Activated naive CD4-positive, alpha-beta T cell (primary cell): Measurements from ENCODE around the gene WDR91.

Experiments
- DNase-seq, 4 experiments: peaks; one replicate each; lab custom pipeline; 2025; lab: John Stamatoyannopoulos, UW

The WDR91 gene

DNA sequence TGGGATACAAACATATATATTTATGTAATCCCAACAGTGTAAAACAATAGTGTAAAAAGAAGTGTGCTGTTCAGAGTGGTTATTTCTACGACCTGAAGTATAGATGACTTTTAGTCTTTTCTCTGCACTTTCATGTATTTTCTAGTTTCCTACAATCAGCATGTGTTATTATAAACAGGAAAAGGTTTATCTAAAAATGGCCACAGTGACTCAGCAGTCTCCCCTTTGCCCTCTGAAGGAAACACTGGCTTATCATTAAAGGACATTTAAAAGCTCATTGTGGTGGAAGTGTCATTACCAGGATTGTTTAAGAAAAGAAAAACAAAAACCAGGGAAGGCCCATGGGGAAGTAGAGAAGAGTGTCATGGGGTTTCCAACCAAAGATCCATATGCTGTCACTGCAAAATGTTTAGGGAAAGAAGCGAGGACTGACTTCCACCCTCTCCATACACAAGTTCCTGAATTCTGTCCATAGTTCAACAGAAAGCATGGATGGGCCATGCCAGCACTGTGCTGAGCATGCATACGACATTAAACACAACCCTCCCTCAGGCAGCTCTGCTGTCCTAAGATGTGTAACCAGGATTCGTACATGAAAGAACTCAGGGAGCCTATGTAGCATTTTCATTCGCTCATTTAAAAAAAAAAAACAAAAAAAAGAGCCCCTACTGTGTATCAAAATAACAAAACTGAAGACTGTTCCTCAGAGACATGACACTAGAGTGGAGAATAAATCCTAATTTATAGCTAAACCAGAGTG is 51.0 kb downstream of the WDR91 start:
- no peak for DNase-seq

DNA sequence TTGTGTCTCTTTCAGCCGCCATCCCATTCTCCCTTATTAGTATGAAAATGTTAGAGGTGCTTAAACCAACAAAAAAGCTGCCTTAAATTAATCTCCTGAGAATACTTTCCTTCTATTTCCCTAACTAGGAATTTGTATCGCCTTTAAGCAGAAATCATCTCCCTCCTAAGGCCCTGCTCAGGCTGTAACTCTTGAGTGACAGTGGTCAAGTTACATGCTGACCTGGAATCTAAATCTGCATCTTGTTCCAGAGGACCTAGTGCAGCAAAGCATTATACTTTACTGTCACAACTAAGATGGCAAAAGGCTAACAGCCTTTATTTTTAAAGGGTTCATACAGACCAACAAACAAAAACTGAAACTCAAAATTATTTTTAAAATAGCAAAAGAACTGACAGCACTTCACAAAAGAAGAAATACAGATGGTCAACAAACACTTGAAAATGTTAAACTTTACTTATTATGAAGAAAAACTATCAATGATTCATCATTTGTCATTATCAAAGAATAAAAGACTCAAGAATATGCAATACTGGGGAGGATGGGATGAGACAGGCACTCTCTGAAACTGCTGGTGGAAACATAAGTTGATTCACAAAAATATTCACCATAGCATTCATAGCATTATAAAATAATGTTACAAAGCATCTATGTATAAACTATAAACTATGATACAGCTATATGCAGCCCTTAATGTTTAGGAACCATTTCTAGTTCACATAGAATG is 51.8 kb downstream of the WDR91 start:
- no peak for DNase-seq

DNA sequence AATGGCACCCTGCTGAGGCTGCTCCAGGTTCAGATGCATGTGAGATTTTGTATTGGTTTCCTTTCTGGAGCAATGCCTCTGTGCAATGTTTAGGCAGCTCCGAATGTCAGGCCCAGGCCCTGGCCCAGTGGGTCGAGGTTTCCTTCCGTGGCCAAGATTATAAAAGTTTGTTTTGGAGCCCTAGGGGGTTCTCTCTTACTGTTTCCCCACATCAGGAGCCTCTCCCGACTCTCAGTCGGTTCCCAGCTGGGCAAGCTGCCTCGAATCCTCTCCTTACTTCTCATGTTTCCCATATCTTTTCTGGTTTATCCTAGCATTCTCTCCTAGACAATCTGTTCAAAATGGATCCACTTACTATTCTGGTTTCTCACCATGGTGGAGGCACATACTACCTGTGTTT is 52.5 kb downstream of the WDR91 start:
- no peak for DNase-seq

DNA sequence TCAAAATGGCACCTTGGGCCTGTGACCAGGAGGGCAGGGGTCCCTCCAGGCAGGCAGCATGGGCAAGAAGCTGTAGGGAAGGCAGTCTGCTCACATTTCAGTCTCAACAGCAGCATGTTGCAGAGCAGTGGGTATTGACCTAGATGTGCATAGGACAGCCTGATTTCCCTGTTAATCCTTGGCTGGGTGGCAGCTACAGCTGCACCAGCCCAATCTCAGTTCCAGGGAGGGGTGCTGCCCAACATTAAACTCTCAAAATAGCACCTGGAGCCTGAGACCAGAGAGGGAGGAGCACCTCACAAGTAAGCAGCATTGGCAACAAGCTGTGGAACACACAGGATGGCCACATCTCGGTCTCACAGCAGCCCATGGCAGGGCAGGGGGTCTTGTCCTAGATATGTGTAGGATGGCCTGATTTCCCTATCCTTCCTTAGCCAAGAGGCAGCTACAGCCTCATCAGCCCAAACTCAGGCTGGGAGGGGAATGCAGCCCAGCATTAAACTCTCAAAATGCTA is 53.1 kb downstream of the WDR91 start:
- no peak for DNase-seq

DNA sequence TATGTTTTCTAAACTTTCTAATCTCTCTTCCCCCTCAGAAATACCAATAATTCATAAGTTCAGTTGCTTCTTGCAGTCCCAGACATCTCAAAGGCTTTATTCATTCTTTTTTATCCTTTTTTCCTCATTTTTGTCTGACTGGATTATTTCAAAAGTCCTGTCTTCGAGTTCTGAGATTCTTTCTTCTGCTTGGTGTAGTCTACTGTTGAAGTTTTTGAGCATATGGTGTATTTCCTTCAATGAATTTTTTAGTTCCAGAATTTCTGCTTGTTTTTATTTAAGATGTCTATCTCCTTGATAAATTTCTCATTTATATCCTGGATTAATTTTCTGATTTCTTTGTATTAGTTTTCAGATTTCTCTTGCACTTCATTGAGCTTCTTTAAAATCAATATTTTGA is 55.0 kb downstream of the WDR91 start:
- no peak for DNase-seq

DNA sequence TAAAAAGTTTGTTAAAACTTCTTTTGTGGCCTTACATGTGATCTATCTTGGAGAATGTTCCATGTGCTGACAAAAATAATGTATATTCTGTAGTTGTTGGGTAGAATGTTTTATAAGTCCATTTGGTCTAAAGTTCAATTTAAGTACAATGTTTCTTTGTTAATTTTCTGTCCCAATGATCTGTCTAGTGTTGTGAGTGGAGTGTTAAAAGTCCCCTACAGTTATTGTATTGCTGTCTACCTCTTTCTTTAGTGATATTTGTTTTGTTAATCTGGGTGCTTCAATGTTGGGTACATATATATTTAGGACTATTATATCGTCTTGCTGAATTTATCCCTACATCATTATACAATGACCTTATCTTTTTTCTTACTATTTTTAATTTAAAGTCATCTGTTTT is 56.6 kb downstream of the WDR91 start:
- no peak for DNase-seq

DNA sequence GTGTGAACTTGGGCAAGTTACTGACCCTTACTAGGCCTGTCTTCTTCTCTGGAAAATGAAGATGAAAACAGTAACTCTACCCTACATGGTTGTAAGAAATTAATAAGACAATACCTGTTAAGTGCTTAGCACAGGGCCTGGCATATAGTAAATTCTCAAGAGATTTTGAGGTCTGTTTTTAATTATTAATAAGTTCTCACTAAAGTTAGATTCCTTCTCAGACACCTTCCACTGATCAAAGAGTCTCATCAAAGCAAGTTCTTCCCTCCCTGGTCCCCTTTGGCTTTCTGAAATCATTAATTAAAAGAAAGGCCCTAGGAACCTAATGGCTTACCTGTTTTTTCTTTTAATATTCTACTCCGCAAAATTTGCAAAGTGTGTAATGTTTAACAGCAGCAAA is 58.9 kb downstream of the WDR91 start:
- no peak for DNase-seq

DNA sequence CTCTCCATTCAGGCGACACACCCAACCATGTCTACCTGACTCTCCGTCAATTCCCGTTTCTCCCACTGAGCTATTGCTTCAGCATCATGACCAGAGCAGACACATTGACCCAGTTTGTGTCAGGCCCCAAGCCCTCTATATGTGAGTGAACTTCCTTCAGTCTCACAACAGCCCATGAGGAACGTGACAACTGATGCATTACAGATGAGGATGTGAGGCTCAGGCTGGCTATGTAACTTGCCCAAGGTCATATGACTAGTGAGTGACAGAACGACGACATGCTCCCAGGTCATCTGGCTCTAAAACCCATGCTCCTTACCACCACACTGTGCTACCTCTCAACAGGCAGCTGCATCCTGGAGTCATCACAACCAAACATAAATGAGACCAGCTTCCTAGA is 59.8 kb downstream of the WDR91 start:
- DNase-seq, result no peak

DNA sequence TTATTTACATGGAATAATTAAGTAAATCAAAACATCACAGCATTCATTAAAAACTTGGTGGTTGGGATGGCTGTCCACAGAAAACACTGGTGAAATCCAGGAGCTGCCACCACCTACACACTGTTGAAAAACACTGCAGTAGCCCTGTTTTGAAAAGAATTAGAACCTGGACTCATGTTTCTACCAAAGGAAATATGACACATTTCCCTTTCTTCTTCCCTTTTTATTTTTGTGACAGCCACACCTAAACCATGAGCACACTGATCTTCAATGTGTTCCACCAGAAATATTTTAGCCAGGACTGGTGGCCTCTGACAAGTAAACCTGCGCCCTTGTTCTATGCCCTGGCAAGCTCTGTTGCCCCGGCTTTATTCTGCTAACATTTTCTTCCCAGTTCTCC is 60.2 kb downstream of the WDR91 start:
- DNase-seq, result no peak

DNA sequence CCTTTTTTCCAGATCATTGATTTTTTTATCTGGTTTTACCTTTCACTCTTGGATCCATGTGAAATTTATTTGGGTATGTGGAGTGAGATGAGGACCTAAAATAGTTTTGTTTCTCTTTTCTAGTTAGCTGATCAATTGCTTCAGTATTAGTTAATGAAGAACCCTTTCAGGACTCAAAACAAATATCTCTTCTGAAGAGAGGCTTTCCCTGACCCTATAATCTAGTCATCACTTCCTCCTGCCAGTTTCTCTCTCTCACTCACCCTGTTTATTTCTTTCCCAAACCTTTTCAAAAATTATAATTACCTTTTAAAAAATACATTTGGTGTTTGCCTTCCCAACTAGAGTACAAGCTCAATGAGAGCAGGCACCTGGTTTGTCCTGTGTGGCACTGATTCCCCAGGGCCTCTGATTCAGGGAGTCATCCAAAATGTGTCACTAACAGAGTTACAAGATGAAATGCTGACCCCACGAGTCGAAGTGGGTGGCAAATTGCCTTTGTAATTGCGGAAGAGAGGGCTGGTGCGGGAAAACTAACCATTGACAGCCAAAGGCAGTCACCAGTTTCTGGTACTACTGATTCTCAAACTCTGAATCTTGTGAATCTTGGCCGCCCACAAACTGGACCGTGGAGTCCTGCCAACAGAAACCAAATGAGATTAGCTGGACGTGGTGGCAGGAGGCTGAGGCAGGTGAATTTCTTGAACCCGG is 61.1 kb downstream of the WDR91 start:
- DNase-seq, result no peak

DNA sequence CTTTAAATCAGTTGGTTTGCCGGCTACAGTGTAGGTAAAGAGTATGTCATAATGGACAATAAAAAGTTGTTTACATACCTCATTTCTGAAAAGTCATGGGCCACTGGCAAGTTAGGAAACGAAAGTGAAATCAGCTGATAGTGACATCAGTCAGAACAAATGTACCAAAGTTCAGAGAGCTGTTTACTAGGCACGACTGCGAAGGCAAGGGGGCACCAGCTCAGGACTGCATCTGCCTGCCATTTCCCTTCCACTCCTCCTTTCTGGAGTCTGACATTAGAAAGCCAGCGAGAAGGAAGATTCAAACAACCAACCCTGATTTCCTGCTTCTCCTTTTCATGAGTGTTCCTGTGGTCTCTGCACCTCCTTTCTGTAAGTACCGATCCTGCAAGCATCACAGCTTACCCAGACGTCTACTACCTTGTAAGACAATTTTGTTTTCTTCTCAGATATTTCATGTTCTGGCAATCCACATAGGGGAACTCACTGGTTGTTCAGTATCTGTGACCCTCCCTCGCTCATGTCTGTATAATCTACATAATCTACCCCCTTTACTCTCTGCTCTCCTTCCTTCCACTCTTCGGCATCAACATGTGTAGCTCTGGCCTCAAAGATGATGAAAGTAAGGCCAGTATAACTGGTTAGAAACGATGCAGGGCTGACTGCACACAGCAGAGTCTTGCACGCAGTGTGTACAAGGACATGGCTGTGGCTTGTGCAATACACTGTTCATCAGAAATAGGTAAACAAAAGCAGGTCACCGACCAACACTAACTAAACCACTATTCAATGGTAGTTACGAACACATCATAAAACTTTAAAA is 63.2 kb downstream of the WDR91 start, which contains the start of gene TMEM140:
Gene TMEM140 (plus strand): TSS at position 174 of the 823 bp plus-strand sequence. CDS start 16,370 bp downstream, outside the sequence.
- DNase-seq, result peak in 2 of 4 experiments; percentile 48 to 57

DNA sequence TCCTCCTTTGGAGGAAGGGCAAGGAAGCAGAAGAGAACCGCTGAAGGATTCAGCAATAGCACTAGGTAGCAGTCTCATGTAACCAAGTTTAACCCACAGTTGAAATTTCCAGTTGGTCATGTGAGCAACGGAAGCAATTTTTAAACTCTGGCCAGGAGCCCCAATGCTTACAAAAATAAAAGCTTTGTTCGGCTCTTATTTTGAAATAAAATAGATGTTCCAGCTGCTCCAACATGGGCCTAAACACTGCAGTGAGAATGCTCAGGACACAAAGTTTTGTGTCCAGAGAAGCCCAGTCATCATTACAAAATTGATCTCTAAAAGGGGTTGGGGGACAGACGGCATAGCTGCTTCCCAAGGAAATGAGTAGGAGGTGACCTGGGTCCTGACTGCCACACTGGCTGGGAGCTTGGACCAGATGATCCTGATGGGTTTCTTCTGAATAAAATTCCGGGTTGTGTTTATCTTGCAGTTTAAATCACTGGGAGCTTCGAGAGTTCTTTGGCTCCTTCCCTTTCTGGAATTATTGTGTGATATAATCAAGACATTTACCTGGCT is 63.9 kb downstream of the WDR91 start:
- DNase-seq, result no peak

DNA sequence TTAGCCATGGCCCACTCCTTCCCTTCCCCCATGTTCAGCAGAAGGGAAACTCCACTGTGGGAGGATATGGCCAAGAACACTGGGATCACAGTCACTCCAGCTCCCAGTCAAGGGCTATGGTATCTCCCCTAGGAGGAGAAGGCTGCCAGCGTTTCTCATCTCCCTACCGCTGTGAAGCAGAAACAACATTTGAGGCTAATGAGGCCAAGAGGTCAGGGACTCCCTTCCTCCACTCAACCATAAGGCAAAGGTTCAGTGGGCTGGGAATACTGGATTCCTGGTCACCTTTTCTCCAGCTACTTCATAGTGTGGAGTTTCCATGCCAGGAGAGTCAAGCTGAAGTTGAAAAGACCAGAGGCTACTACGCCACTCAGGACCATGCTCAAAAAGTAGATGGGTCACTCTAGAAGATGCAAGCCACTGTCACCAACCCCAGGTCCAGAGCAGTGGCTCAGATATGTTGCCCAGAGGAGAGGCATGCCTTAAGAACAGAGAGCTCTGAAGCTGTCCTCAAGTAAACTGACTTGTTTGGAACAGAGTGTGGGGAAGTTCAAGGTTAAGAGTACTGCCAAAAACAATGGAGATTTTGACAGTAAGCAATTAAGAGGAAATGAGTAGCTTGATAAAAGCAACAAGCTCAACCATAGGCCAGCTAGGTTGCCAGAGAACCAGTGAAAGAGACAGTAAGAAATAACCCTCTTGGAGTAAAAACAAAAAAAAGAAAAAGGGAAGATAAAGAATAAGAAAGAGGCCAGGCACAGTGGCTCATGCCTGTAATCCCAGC is 67.2 kb downstream of the WDR91 start:
- DNase-seq, result no peak
